ENCODE data around the gene CCL3.
"Not testable (repeated sequence)": the region's sequence is repeated elsewhere in the genome, so short reads cannot be mapped to it uniquely, and the experiment has no call there.

The CCL3 gene

GRCh38 chr17:36089888-36090836 is at the start of gene CCL3:
Gene CCL3 (minus strand): TSS chr17:36090143. CDS start chr17:36090058, 85 bp downstream.
- DNase-seq (ENCODE audit: low spot score): no peak

- DNase-seq (ENCODE audit: low spot score): no peak
Measured at GRCh38 chr17:36136439-36136838, 46.5 kb upstream of the CCL3 start.

- no peak for DNase-seq (ENCODE audit: low spot score)
Measured at GRCh38 chr17:36136036-36136435, 46.1 kb upstream of the CCL3 start.

GRCh38 chr17:36135465-36135864 is 45.5 kb upstream of the CCL3 start:
- no peak for DNase-seq (ENCODE audit: low spot score)

GRCh38 chr17:36133602-36134236 is 43.8 kb upstream of the CCL3 start:
- DNase-seq (ENCODE audit: low spot score): no peak

- DNase-seq (ENCODE audit: low spot score): no peak
Measured at GRCh38 chr17:36132421-36132831, 42.5 kb upstream of the CCL3 start.

GRCh38 chr17:36131931-36132330 is 42.0 kb upstream of the CCL3 start:
- no peak for DNase-seq (ENCODE audit: low spot score)

- DNase-seq (ENCODE audit: low spot score): no peak
Measured at GRCh38 chr17:36131421-36131820, 41.5 kb upstream of the CCL3 start.

- no peak for DNase-seq (ENCODE audit: low spot score)
Measured at GRCh38 chr17:36130346-36130745, 40.4 kb upstream of the CCL3 start.

- no peak for DNase-seq (ENCODE audit: low spot score)
Measured at GRCh38 chr17:36129616-36130015, 39.7 kb upstream of the CCL3 start.

- no peak for DNase-seq (ENCODE audit: low spot score)
Measured at GRCh38 chr17:36128411-36128978, 38.6 kb upstream of the CCL3 start.

- no peak for DNase-seq (ENCODE audit: low spot score)
Measured at GRCh38 chr17:36127911-36128310, 38.0 kb upstream of the CCL3 start.

GRCh38 chr17:36127199-36127893 is 37.4 kb upstream of the CCL3 start:
- DNase-seq (ENCODE audit: low spot score): no peak

GRCh38 chr17:36124879-36125824 is 35.2 kb upstream of the CCL3 start:
- DNase-seq (ENCODE audit: low spot score): no peak

GRCh38 chr17:36123431-36123830 is 33.5 kb upstream of the CCL3 start:
- DNase-seq (ENCODE audit: low spot score): no peak

- DNase-seq (ENCODE audit: low spot score): not testable (repeated sequence)
Measured at GRCh38 chr17:36121099-36121498, 31.2 kb upstream of the CCL3 start.

- no peak for DNase-seq (ENCODE audit: low spot score)
Measured at GRCh38 chr17:36120221-36120620, 30.3 kb upstream of the CCL3 start.

GRCh38 chr17:36118477-36119353 is 28.8 kb upstream of the CCL3 start:
- DNase-seq (ENCODE audit: low spot score): no peak

GRCh38 chr17:36117505-36118382 is 27.8 kb upstream of the CCL3 start:
- DNase-seq (ENCODE audit: low spot score): no peak

Measured in iPS-NIHi11 (cell line).